ENCODE data around the gene CHTOP. TPM values are rescaled to one million over a fixed set of nuclear protein-coding genes. Genes with fewer than 3 reads are reported as not detected.

The CHTOP gene
- total and polyA plus RNA-seq, 2 of the 4 experiments (the other 2 are of a cell fraction), result 33.9 to 50.8 TPM

- DNase-seq (no peak), ATAC-seq (ENCODE audit: low read depth) (no peak)
- Histone ChIP-seq H4K91ac (ENCODE audit: insufficient read depth, low read depth, low read length) (no peak overlapping the region), H3K56ac (ENCODE audit: extremely low read depth, insufficient read depth, low read length) (no peak overlapping the region), H3K18ac (ENCODE audit: low read depth, low read length) (no peak overlapping the region), H4K20me1 (ENCODE audit: insufficient read depth, low read length) (no peaks in the 10 kb centered on the region), H3K4me3 (ENCODE audit: insufficient read depth, low read depth, low read length) (no peak overlapping the region), H2AFZ (replicated peaks; ENCODE audit: low read length, poor library complexity) (peak overlapping the region; percentile 62), H3K23ac (ENCODE audit: low read depth, low read length) (no peak overlapping the region), H3K9me3 (ENCODE audit: control insufficient read depth, insufficient read depth, low read length) (no peaks in the 10 kb centered on the region), H3K9ac (ENCODE audit: low read depth, low read length) (no peak overlapping the region), H2AK9ac (replicated peaks; ENCODE audit: low read depth, low read length, poor library complexity) (no peak overlapping the region), H3K27ac (ENCODE audit: insufficient read depth, low read length) (no peak overlapping the region), H4K5ac (ENCODE audit: low read depth, low read length) (no peak overlapping the region), H3K4ac (ENCODE audit: low read depth, low read length) (no peak overlapping the region), H2BK120ac (ENCODE audit: low read depth, low read length) (no peak overlapping the region), H4K8ac (ENCODE audit: low read depth in 2 of 2, low read length in 2 of 2) (no peak overlapping the region), H3K27me3 (ENCODE audit: control insufficient read depth, insufficient read depth, low read length) (no peaks in the 10 kb centered on the region), H3K4me2 (ENCODE audit: low read depth, low read length) (no peak overlapping the region), H2BK15ac (ENCODE audit: low read depth, low read length) (no peak overlapping the region), H2BK20ac (ENCODE audit: low read depth, low read length) (no peak overlapping the region), H3K14ac (replicated peaks; ENCODE audit: low read depth, low read length) (no peak overlapping the region), H2AK5ac (ENCODE audit: low read depth, low read length) (no peak overlapping the region), H3K79me1 (ENCODE audit: low read depth in 1 of 2, low read length in 2 of 2) (peaks cover 0 to 18% of the 10 kb centered on the region in 2 experiments; a peak in 3 of 4 replicates), H3K9me1 (ENCODE audit: insufficient read depth, low read length) (peaks cover 10% of the 10 kb centered on the region), H3K36me3 (ENCODE audit: control insufficient read depth, insufficient read depth, low read length) (peaks cover 17% of the 10 kb centered on the region), H2BK5ac (ENCODE audit: low read depth, low read length, poor library complexity, severe bottlenecking) (no peak overlapping the region), H3K4me1 (ENCODE audit: control insufficient read depth, insufficient read depth, low read length) (peaks cover 7% of the 10 kb centered on the region)
- CTCF ChIA-PET, result interaction anchor here (0.8 kb wide), 1 partner anchor 81 kb away, joined by 3 read pairs; no protein-coding TSS in a partner anchor
- 40% methylated on average over 1 of the region's 3 CpGs; no CpG with 5 or more reads in 1 of the 2 experiments for WGBS, 2 experiments (ENCODE audit: extremely low coverage in 2 of 2, insufficient read length in 1 of 2)
- intact Hi-C loops (cut with micrococcal nuclease) (no loop called here), dilution Hi-C loops (cut with HindIII; ENCODE audit: low sequenced_read_pairs, unreplicated experiment) (no loop called here), in situ Hi-C loops (cut with MboI; ENCODE audit: low sequenced_read_pairs) (loop anchor here (10.0 kb wide), 1 partner anchor 134 kb away; no protein-coding TSS in a partner anchor)
- BruUV-seq (replicated peaks), result no TSS peak
- POLR2A ChIA-PET (ENCODE audit: unreplicated experiment), result no interaction called here
- no peak for TF ChIP-seq MAFK (IDR thresholded peaks at IDR 0.05; ENCODE audit: low read depth, low read length)
- TF ChIP-seq POLR2A (IDR thresholded peaks at IDR 0.05; ENCODE audit: low read depth, low read length), result no peak
- TF ChIP-seq BHLHE40 (IDR thresholded peaks at IDR 0.05; ENCODE audit: low read depth, low read length), result no peak
- TF ChIP-seq SMC3 (IDR thresholded peaks at IDR 0.05; ENCODE audit: low read depth, low read length), result no peak
- TF ChIP-seq CHD1 (IDR thresholded peaks at IDR 0.05; ENCODE audit: low read depth, low read length), result no peak
- TF ChIP-seq RCOR1 (IDR thresholded peaks at IDR 0.05; ENCODE audit: insufficient replicate concordance, low read length), result no peak
- TF ChIP-seq MXI1 (IDR thresholded peaks at IDR 0.05; ENCODE audit: borderline replicate concordance, low read depth, low read length), result no peak
- TF ChIP-seq CTCF (conservative IDR thresholded peaks at IDR 0.05; ENCODE audit: low read depth, low read length), result no peak
- no peak for TF ChIP-seq CEBPB (IDR thresholded peaks at IDR 0.05; ENCODE audit: low read depth, low read length)
- no peak for TF ChIP-seq RAD21 (IDR thresholded peaks at IDR 0.05; ENCODE audit: low read length)
- no peak for TF ChIP-seq MAZ (IDR thresholded peaks at IDR 0.05; ENCODE audit: borderline replicate concordance, low read depth, low read length)
- TF ChIP-seq, protein P1, sequence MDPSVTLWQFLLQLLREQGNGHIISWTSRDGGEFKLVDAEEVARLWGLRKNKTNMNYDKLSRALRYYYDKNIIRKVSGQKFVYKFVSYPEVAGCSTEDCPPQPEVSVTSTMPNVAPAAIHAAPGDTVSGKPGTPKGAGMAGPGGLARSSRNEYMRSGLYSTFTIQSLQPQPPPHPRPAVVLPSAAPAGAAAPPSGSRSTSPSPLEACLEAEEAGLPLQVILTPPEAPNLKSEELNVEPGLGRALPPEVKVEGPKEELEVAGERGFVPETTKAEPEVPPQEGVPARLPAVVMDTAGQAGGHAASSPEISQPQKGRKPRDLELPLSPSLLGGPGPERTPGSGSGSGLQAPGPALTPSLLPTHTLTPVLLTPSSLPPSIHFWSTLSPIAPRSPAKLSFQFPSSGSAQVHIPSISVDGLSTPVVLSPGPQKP (IDR thresholded peaks at IDR 0.05; ENCODE audit: borderline replicate concordance, low read depth, low read length), result no peak
- TF ChIP-seq RFX5 (IDR thresholded peaks at IDR 0.05; ENCODE audit: low read depth, low read length), result no peak
- TF ChIP-seq, protein P2, sequence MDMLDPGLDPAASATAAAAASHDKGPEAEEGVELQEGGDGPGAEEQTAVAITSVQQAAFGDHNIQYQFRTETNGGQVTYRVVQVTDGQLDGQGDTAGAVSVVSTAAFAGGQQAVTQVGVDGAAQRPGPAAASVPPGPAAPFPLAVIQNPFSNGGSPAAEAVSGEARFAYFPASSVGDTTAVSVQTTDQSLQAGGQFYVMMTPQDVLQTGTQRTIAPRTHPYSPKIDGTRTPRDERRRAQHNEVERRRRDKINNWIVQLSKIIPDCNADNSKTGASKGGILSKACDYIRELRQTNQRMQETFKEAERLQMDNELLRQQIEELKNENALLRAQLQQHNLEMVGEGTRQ (IDR thresholded peaks at IDR 0.05; ENCODE audit: low read depth, low read length), result no peak
Observed at GRCh38 chr1:153649137-153649862, 15.4 kb downstream of the CHTOP start.
